ENCODE measurements around the gene LBR.

GRCh38 chr1:225454733-225455132, 26.9 kb upstream of the LBR start:
- TF ChIP-seq CTCF (optimal IDR thresholded peaks at IDR 0.05 in 1 of 3, IDR thresholded peaks at IDR 0.05 in 1 of 3, conservative IDR thresholded peaks at IDR 0.05 in 1 of 3; ENCODE audit: extremely low read depth in 1 of 3, insufficient read depth in 2 of 3, low read length in 3 of 3): no peak
- TF ChIP-seq EZH2 (IDR thresholded peaks at IDR 0.05; ENCODE audit: low read length): no peak
